ENCODE measurements around the gene TSPAN12. TPM values are rescaled to one million over a fixed set of nuclear protein-coding genes. Genes with fewer than 3 reads are reported as not detected.

Gene TSPAN12
- total RNA-seq, 1 donor from 2014 or later, result 16.3 TPM

DNA sequence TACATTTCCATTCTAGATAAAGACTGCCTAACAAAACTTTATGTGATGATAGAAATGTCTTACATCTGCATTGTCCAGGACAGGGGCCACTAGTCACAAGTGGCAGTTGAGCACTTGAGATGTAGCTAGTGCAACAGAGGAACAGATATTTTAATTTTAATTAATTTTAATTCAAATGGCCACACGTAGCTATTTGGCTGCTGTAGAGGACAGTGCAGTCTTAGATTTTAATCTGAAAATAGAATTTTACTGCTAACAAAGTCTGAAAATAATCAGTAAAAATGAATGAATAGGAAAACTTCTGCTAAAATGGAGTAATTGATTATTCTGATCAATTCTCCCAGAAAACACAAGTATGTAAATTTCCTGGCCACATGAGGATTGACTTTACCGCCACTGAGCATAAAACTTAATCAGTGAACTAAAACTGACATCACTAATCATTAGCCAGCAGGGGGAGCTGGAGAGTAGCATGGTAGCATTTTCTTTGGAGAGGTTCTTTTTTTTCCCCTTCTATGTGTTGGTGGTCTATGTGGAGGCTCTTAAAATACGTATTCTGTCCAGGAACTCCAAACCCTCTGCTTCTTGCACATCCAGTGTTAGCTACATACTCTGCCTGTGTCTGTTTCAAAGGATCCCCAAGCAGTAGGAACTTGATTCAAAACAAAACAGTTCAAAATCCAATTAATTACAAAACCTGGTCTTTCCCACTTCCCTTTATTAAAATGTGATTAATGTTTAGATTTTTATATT is 52.1 kb downstream of the TSPAN12 start:
- H3K9me3 Mint-ChIP-seq, result no peaks in the 10 kb centered on the region
- H3K4me3 Mint-ChIP-seq, result no peak overlapping the region
- peak overlapping the region; percentile 41 for H3K27ac Mint-ChIP-seq
- H3K4me1 Mint-ChIP-seq (ENCODE audit: unreplicated experiment), result peaks cover 11% of the 10 kb centered on the region
- no peaks in the 10 kb centered on the region for H3K27me3 Mint-ChIP-seq
- TF ChIP-seq, protein P1, sequence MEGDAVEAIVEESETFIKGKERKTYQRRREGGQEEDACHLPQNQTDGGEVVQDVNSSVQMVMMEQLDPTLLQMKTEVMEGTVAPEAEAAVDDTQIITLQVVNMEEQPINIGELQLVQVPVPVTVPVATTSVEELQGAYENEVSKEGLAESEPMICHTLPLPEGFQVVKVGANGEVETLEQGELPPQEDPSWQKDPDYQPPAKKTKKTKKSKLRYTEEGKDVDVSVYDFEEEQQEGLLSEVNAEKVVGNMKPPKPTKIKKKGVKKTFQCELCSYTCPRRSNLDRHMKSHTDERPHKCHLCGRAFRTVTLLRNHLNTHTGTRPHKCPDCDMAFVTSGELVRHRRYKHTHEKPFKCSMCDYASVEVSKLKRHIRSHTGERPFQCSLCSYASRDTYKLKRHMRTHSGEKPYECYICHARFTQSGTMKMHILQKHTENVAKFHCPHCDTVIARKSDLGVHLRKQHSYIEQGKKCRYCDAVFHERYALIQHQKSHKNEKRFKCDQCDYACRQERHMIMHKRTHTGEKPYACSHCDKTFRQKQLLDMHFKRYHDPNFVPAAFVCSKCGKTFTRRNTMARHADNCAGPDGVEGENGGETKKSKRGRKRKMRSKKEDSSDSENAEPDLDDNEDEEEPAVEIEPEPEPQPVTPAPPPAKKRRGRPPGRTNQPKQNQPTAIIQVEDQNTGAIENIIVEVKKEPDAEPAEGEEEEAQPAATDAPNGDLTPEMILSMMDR (conservative IDR thresholded peaks at IDR 0.05), result peak; percentile 92
- DNase-seq (ENCODE audit: extremely low spot score, unreplicated experiment), result no peak
- H3K36me3 Mint-ChIP-seq, result peaks cover 15% of the 10 kb centered on the region

DNA sequence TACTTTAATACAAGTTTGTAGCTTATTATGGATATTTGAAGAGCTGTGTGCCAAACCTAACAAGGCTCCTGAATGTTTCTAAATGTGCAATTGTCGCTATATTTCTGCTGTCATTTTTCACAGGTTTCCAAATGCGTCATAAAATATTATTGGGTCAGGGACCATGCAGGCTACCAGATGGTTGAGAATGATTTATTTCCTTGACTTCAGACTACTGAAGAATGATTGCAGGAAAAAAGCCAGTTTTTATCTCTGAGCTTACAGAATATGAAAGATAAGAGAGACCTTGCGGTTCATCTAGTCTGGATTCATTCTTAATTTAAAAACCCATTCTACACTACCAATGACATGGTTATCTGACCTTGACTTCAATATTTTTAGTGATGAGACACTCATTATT is 55.2 kb downstream of the TSPAN12 start:
- TF ChIP-seq, protein P1 (conservative IDR thresholded peaks at IDR 0.05), result no peak
- no peak overlapping the region for H3K27ac Mint-ChIP-seq
- H3K27me3 Mint-ChIP-seq, result no peaks in the 10 kb centered on the region
- peaks cover 3% of the 10 kb centered on the region for H3K9me3 Mint-ChIP-seq
- H3K36me3 Mint-ChIP-seq, result peaks cover 16% of the 10 kb centered on the region
- H3K4me3 Mint-ChIP-seq, result no peak overlapping the region
- no peak for DNase-seq (ENCODE audit: extremely low spot score, unreplicated experiment)
- peaks cover 11% of the 10 kb centered on the region for H3K4me1 Mint-ChIP-seq (ENCODE audit: unreplicated experiment)

DNA sequence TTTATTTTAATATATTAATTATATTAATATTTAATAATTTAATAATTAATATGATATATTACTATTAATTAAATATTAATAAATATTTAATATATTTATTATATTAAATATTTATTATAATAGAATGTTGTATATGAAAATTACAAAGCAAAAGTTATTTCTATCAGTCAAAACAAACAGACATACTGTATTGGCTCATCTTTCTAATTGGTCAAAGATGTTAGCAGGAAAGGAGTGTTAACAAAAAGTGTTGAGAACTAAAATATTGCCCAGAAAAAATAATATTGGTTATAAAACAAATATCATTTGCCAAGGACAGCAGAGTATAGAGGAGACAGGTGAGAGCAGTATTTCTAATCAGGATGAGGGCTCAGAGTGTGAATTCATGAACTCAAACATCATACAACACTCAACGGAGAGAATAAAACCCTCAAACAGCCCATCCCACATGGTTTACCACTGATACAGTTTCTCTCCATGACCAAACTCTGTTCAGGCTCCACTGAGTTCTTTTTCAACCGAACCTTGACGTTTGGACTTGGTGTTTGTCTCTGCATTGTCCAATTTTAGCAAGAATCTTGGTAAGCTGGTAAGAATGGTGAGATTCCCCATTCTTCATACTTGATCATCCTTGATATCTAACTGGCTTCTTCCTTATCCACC is 58.0 kb downstream of the TSPAN12 start:
- Mint-ChIP-seq H3K9me3 (peaks cover 7% of the 10 kb centered on the region), H3K27me3 (no peaks in the 10 kb centered on the region), H3K27ac (no peak overlapping the region), H3K4me3 (no peak overlapping the region), H3K36me3 (peaks cover 24% of the 10 kb centered on the region), H3K4me1 (ENCODE audit: unreplicated experiment) (no peaks in the 10 kb centered on the region)
- no peak for DNase-seq (ENCODE audit: extremely low spot score, unreplicated experiment)
- TF ChIP-seq, protein P1 (conservative IDR thresholded peaks at IDR 0.05), result no peak

DNA sequence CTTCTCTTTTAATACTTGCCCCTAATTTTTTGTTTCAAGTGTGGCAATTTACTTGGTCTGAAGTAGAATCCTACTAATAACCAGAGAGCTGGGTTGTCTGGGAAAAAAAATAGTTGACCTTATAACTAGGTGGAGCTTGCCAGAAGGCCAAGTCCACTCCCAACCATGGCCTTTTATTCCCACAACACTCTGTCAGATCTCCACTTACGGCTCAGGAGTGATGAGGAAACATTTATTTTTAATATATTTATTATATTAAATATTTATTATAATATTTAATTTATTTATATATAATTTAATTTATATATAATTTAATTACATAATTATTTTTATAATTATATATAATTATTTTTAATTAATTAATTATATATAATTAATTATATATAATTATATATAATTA is 58.8 kb downstream of the TSPAN12 start:
- TF ChIP-seq, protein P1 (conservative IDR thresholded peaks at IDR 0.05), result no peak
- Mint-ChIP-seq H3K4me1 (ENCODE audit: unreplicated experiment) (no peaks in the 10 kb centered on the region), H3K27me3 (no peaks in the 10 kb centered on the region), H3K27ac (no peak overlapping the region), H3K36me3 (peaks cover 28% of the 10 kb centered on the region), H3K9me3 (peaks cover 10% of the 10 kb centered on the region), H3K4me3 (no peak overlapping the region)
- no peak for DNase-seq (ENCODE audit: extremely low spot score, unreplicated experiment)

DNA sequence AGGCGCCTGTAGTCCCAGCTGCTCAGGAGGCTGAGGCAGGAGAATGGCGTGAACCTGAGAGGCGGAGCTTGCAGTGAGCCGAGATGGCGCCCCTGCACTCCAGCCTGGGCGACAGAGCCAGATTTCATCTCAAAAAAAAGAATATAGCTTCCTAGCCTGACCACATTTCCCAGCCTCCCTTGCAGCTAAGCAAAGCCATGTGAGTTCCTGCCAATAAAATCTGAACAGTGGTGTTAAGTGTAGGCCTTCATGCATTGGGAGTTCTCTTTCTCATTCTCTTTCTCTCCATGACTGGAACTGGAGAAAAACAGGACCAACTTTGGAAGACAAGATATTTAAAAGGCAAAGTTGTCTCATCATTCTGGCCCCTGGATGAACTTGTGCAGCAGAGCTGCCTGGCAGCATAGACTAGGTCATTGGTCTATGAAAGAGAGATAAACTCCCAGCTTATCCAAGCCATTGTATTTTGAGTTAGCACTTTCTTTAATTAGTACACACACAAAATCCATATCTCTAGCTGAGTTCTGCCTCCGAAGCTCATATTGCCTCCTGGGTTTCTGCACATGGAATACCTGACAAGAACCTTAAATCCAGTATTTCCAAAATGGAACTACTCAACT is 60.8 kb downstream of the TSPAN12 start:
- no peak overlapping the region for H3K27ac Mint-ChIP-seq
- no peaks in the 10 kb centered on the region for H3K4me1 Mint-ChIP-seq (ENCODE audit: unreplicated experiment)
- no peak for DNase-seq (ENCODE audit: extremely low spot score, unreplicated experiment)
- H3K4me3 Mint-ChIP-seq, result no peak overlapping the region
- no peaks in the 10 kb centered on the region for H3K27me3 Mint-ChIP-seq
- peaks cover 24% of the 10 kb centered on the region for H3K36me3 Mint-ChIP-seq
- peaks cover 10% of the 10 kb centered on the region for H3K9me3 Mint-ChIP-seq
- TF ChIP-seq, protein P1 (conservative IDR thresholded peaks at IDR 0.05), result no peak
